Osteocyte (in vitro differentiated cells): ENCODE measurements around the gene GULP1. TPM values are rescaled to one million over a fixed set of nuclear protein-coding genes. Genes with fewer than 3 reads are reported as not detected.

Experiments
- DNase-seq: peaks from one replicate; pipeline ENCODE4 v3.0.0; 2021; ENCODE audit warnings: mixed read lengths; ENCODE audit not compliant: unreplicated experiment; ENCODE audit errors: extremely low spot score
- H3K27ac Mint-ChIP-seq: one replicate; pipeline ENCODE4 v1.8.0; 2021; ENCODE audit warnings: mild to moderate bottlenecking, mixed read lengths; ENCODE audit not compliant: unreplicated experiment
- H3K27me3 Mint-ChIP-seq: one replicate; pipeline ENCODE4 v1.8.0; 2021; ENCODE audit warnings: mixed read lengths; ENCODE audit not compliant: unreplicated experiment
- H3K36me3 Mint-ChIP-seq: one replicate; pipeline ENCODE4 v1.8.0; 2021; ENCODE audit warnings: mixed read lengths; ENCODE audit not compliant: unreplicated experiment
- H3K4me1 Mint-ChIP-seq: one replicate; pipeline ENCODE4 v1.8.0; 2021; ENCODE audit warnings: mixed read lengths; ENCODE audit not compliant: unreplicated experiment
- H3K4me3 Mint-ChIP-seq: one replicate; pipeline ENCODE4 v1.8.0; 2021; ENCODE audit warnings: mild to moderate bottlenecking, moderate library complexity, mixed read lengths; ENCODE audit not compliant: unreplicated experiment
- H3K9me3 Mint-ChIP-seq: one replicate; pipeline ENCODE4 v1.8.0; 2021; ENCODE audit warnings: mixed read lengths; ENCODE audit not compliant: unreplicated experiment
- total RNA-seq: library from RNA; stranded (reverse); gene quantifications from 2 replicates; pipeline ENCODE4 v1.2.1, GENCODE V29; 2021
- TF ChIP-seq, protein P1 (sequence below): fragments of 200-600 bp; sonication (generic); IDR thresholded peaks from 2 replicates; pipeline ENCODE4 v1.5.0; 2021; ENCODE audit warnings: antibody characterized with exemption, mild to moderate bottlenecking, moderate library complexity

GULP1 gene
- total RNA-seq, 1 donor from 2014 or later: 36.7 TPM

DNA sequence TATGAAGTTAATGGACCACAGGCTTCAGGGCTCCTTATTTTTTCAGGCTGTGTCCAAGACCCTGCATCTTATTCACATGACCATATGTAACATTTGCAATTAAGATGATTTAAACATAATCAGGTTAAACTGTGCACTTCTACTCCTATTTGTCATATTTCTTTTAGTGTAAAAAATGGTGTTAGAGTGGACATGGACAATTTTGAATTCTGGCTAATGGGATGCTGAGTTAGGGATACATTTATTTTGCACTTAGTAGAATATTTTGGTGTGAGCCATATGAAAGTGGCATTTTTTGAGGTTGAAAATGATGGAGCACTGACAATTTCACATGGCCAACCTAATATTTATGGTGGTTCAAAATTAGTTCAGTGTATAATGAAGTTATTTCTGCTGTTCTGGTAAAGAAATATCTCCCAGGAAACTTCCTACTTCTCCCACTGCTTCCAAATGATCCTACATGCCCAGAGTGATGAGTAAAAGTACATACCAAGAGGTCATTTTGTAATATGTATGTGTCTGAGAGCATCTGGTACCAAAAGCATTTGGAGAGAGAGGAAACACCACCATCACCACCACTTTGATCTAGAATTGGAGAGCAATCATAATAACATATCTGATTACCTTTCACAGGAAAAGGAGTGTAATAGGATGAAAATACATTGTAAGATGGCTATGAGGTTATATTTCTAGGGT is 36.0 kb downstream of the GULP1 start:
- no peak overlapping the region for H3K27ac Mint-ChIP-seq
- H3K27me3 Mint-ChIP-seq: no peaks in the 10 kb centered on the region
- peaks cover 35% of the 10 kb centered on the region for H3K4me1 Mint-ChIP-seq
- TF ChIP-seq, protein P1, sequence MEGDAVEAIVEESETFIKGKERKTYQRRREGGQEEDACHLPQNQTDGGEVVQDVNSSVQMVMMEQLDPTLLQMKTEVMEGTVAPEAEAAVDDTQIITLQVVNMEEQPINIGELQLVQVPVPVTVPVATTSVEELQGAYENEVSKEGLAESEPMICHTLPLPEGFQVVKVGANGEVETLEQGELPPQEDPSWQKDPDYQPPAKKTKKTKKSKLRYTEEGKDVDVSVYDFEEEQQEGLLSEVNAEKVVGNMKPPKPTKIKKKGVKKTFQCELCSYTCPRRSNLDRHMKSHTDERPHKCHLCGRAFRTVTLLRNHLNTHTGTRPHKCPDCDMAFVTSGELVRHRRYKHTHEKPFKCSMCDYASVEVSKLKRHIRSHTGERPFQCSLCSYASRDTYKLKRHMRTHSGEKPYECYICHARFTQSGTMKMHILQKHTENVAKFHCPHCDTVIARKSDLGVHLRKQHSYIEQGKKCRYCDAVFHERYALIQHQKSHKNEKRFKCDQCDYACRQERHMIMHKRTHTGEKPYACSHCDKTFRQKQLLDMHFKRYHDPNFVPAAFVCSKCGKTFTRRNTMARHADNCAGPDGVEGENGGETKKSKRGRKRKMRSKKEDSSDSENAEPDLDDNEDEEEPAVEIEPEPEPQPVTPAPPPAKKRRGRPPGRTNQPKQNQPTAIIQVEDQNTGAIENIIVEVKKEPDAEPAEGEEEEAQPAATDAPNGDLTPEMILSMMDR: no peak
- H3K36me3 Mint-ChIP-seq: no peaks in the 10 kb centered on the region
- no peaks in the 10 kb centered on the region for H3K9me3 Mint-ChIP-seq
- no peak overlapping the region for H3K4me3 Mint-ChIP-seq
- DNase-seq: no peak

GRCh38 chr2:188328419-188328818 is 36.7 kb downstream of the GULP1 start:
- DNase-seq: no peak
- no peak overlapping the region for H3K27ac Mint-ChIP-seq
- no peaks in the 10 kb centered on the region for H3K9me3 Mint-ChIP-seq
- H3K4me3 Mint-ChIP-seq: no peak overlapping the region
- TF ChIP-seq, protein P1: no peak
- peaks cover 34% of the 10 kb centered on the region for H3K4me1 Mint-ChIP-seq
- H3K27me3 Mint-ChIP-seq: no peaks in the 10 kb centered on the region
- no peaks in the 10 kb centered on the region for H3K36me3 Mint-ChIP-seq

- no peak for DNase-seq
- H3K4me1 Mint-ChIP-seq: peaks cover 35% of the 10 kb centered on the region
- H3K36me3 Mint-ChIP-seq: no peaks in the 10 kb centered on the region
- H3K4me3 Mint-ChIP-seq: no peak overlapping the region
- no peak overlapping the region for H3K27ac Mint-ChIP-seq
- TF ChIP-seq, protein P1: no peak
- H3K27me3 Mint-ChIP-seq: no peaks in the 10 kb centered on the region
- H3K9me3 Mint-ChIP-seq: no peaks in the 10 kb centered on the region
Observed at GRCh38 chr2:188330316-188331053, 38.8 kb downstream of the GULP1 start.

DNA sequence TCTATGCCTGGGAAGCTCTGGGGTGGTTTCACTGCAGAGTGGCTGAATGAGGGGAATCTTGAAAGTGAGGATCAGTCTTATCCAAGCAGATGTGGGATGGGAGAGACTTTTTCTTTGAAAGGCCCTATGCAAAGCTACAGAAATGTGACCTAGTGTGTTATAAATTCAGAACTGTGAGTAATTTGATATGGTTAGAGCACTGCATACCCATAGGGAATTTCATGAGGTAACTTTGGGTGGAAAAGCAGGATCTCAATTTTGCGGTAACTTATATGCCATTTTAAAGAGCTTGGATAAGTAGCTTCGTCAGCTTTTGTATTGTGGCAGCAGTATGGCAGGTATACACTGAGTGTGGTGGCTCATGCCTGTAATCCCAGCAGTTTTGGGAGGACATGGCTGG is 40.9 kb downstream of the GULP1 start:
- Mint-ChIP-seq H3K27me3 (no peaks in the 10 kb centered on the region), H3K36me3 (no peaks in the 10 kb centered on the region), H3K4me1 (peaks cover 35% of the 10 kb centered on the region), H3K27ac (no peak overlapping the region), H3K4me3 (no peak overlapping the region), H3K9me3 (no peaks in the 10 kb centered on the region)
- DNase-seq: no peak
- TF ChIP-seq, protein P1: no peak

DNA sequence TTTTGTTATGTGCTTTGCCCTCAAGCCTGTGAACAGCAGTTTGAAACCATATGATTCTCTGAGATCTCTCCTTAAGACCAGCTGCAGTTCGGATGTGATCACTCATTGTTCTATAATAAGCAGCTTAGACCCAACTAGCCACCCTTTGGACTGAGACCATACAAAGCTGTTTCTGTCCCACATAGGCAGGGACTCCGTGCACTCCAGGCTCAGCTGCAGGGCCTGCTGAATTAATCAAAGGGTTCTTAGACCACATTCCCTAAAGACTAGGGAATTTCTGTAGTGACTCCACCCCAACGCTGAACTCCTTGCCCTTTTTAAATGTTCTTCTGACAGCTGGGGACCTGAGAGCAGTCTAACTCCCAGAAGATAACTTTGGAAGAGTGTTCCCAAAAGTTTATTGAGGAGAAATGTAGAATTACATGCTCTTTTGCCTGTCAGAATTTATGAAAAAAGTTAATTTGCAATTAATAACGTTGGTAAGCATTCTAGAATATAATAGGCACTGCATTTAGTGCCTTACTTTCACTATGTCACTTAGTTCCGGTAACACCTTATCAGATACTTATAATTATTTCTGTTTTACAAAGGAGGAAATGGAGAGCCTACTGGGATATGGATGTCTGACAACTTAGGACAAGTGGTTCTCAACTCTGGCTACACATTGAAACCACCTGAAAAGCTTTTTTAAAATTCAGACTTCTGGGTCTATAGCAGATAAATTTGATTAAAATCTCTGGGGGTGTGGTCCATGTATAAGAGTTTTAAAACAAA is 42.3 kb downstream of the GULP1 start:
- Mint-ChIP-seq H3K9me3 (no peaks in the 10 kb centered on the region), H3K4me3 (no peak overlapping the region), H3K36me3 (no peaks in the 10 kb centered on the region), H3K27ac (peak overlapping the region; percentile 28), H3K27me3 (no peaks in the 10 kb centered on the region), H3K4me1 (peaks cover 35% of the 10 kb centered on the region)
- TF ChIP-seq, protein P1: no peak
- no peak for DNase-seq
